Smooth muscle cell (in vitro differentiated cells): Measurements from ENCODE around the gene FANCF. TPM values are rescaled to one million over a fixed set of nuclear protein-coding genes. Genes with fewer than 3 reads are reported as not detected.

Experiments used
- DNase-seq: peaks from one replicate; lab custom pipeline; 2025; ENCODE audit not compliant: unreplicated experiment; lab: John Stamatoyannopoulos, UW
- H2AFZ ChIP-seq: fragments of 200-600 bp; sonication (generic); 2 replicates; pipeline ENCODE4 v1.6.0; 2016; ENCODE audit warnings: antibody characterized with exemption, low read depth, mild to moderate bottlenecking
- H3F3A ChIP-seq: fragments of 200-600 bp; sonication (generic); 2 replicates; pipeline ENCODE4 v1.6.0; 2017; ENCODE audit warnings: antibody characterized with exemption, low read depth
- H3K27ac ChIP-seq: fragments of 200-600 bp; sonication (generic); 2 replicates; pipeline ENCODE4 v1.5.1; 2016; ENCODE audit warnings: low read depth, mild to moderate bottlenecking
- H3K27me3 ChIP-seq: fragments of 200-600 bp; sonication (generic); 2 replicates; pipeline ENCODE4 v1.6.1; 2016; ENCODE audit warnings: low read depth, mild to moderate bottlenecking
- H3K36me3 ChIP-seq: fragments of 200-600 bp; sonication (generic); 2 replicates; pipeline ENCODE4 v1.5.1; 2016; ENCODE audit warnings: low read depth
- H3K4me1 ChIP-seq: fragments of 200-600 bp; sonication (generic); 2 replicates; pipeline ENCODE4 v1.5.1; 2016; ENCODE audit warnings: low read depth
- H3K4me2 ChIP-seq: fragments of 200-600 bp; sonication (generic); 2 replicates; pipeline ENCODE4 v1.6.0; 2016; ENCODE audit warnings: mild to moderate bottlenecking
- H3K4me3 ChIP-seq: fragments of 200-600 bp; sonication (generic); 2 replicates; pipeline ENCODE4 v1.5.1; 2016; ENCODE audit warnings: mild to moderate bottlenecking
- H3K79me2 ChIP-seq: fragments of 200-600 bp; sonication (generic); 2 replicates; pipeline ENCODE4 v1.6.0; 2016; ENCODE audit warnings: low read depth, mild to moderate bottlenecking
- H3K9ac ChIP-seq: fragments of 200-600 bp; sonication (generic); 2 replicates; pipeline ENCODE4 v1.6.0; 2016; ENCODE audit warnings: low read depth
- H3K9me3 ChIP-seq: fragments of 200-600 bp; sonication (generic); replicated peaks from 2 replicates; pipeline ENCODE4 v1.5.1; 2016; ENCODE audit warnings: low read depth
- H4K20me1 ChIP-seq: fragments of 200-600 bp; sonication (generic); 2 replicates; pipeline ENCODE4 v1.6.0; 2016; ENCODE audit warnings: low read depth
- CTCF ChIP-seq: fragments of 200-600 bp; sonication (generic); IDR thresholded peaks from 2 replicates; pipeline ENCODE4 v1.5.1; 2017; ENCODE audit warnings: borderline replicate concordance, mild to moderate bottlenecking, antibody characterized with exemption; ENCODE audit not compliant: insufficient read depth, poor library complexity, severe bottlenecking
- WGBS: methylation state at CpG from one replicate; pipeline ENCODE4 v1.1.7; 2016; ENCODE audit warnings: low lambda C conversion rate; 5-methylcytosine and 5-hydroxymethylcytosine counted together
- polyA plus RNA-seq: library from polyadenylated mRNA; unstranded; fragments of >200 nt; fragmentation: Nextera tagmentation; extraction: Ambion mirVana; gene quantifications from 2 replicates; pipeline ENCODE4 v1.2.1, GENCODE V29; 2016
- total RNA-seq: library from RNA; depleted of rRNA; stranded (reverse); fragments of >200 nt; gene quantifications from 2 replicates; pipeline ENCODE4 v1.2.3, GENCODE V29; 2014

The FANCF gene
- total RNA-seq: 7.2 and 8.6 TPM in 2 replicates
- polyA plus RNA-seq: 5.6 and 7.0 TPM in 2 replicates

DNA sequence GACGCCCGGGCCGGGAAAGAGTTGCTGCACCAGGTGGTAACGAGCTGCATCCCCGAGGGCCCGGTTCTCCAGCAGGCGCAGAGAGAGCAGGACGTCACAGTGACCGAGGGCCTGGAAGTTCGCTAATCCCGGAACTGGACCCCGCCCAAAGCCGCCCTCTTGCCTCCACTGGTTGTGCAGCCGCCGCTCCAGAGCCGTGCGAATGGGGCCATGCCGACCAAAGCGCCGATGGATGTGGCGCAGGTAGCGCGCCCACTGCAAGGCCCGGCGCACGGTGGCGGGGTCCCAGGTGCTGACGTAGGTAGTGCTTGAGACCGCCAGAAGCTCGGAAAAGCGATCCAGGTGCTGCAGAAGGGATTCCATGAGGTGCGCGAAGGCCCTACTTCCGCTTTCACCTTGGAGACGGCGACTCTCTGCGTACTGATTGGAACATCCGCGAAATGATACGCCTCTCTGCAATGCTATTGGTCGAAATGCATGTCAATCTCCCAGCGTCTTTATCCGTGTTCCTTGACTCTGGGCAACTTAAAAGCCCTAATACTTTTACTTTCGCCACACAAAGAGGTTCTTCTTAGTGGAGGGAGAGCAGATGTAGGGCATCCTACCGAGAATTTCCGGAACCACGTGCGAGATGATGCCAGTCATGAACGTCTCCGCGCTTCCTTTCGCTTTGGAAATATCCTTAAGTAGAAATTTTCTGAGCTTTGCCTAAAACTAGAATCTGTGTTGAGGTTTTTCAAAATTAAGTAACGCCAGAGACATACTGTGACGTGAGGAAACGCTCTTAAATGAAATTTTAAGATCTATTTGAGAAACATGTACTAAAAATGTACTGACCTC is at the start of gene FANCF:
Gene FANCF, minus strand, starts transcription at position 376 of the 840 bp plus-strand sequence. Its CDS starts 13 bp downstream, at position 363.
- Histone ChIP-seq H3K9ac (peak within 1 kb of the TSS; percentile 73), H2AFZ (peak within 1 kb of the TSS; percentile 97), H3K4me1 (peaks cover 15% of the 10 kb centered on the region), H3K9me3 (no peaks in the 10 kb centered on the region), H3K79me2 (peaks cover 22% of the 10 kb centered on the region), H3F3A (no peaks in the 10 kb centered on the region), H3K36me3 (no peaks in the 10 kb centered on the region), H3K4me2 (peak within 1 kb of the TSS; percentile 89), H4K20me1 (no peaks in the 10 kb centered on the region), H3K27ac (peak within 1 kb of the TSS; percentile 81), H3K4me3 (peak within 1 kb of the TSS; percentile 86), H3K27me3 (no peaks in the 10 kb centered on the region)
- TF ChIP-seq CTCF: no peak
- WGBS: 3% methylated on average over 55 of the region's 55 CpGs
- peak; percentile 79 for DNase-seq

GRCh38 chr11:22674470-22675439 is 49.1 kb upstream of the FANCF start:
- Histone ChIP-seq H3K79me2 (no peaks in the 10 kb centered on the region), H4K20me1 (no peaks in the 10 kb centered on the region), H3K4me2 (no peak overlapping the region), H3K4me3 (no peak overlapping the region), H2AFZ (no peak overlapping the region), H3F3A (no peaks in the 10 kb centered on the region), H3K9ac (no peak overlapping the region), H3K27me3 (peaks cover 15% of the 10 kb centered on the region), H3K9me3 (no peaks in the 10 kb centered on the region), H3K36me3 (no peaks in the 10 kb centered on the region), H3K4me1 (no peaks in the 10 kb centered on the region), H3K27ac (no peak overlapping the region)
- 90% methylated on average over 4 of the region's 4 CpGs for WGBS
- no peak for DNase-seq
- TF ChIP-seq CTCF: no peak

DNA sequence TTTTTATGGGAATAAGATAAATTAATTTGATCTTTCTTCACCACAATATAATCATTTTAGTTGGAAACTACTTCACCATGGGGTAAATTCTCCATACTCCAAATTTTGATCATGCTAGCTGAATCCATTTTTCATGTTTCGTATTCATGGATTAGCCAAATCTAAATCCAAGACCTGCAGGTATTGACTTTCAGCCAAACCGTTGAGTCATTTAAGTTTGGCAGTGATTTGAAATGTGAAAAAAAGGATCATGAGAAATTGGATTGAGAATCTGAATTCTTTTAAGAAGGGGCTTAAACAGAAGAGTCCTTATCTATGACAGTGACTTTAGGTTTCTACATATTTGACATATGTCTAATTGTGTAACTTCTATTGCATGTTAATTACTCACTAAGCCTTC is 46.1 kb upstream of the FANCF start:
- Histone ChIP-seq H3F3A (no peaks in the 10 kb centered on the region), H3K27ac (no peak overlapping the region), H3K4me2 (no peak overlapping the region), H3K4me3 (no peak overlapping the region), H3K9me3 (no peaks in the 10 kb centered on the region), H2AFZ (no peak overlapping the region), H3K36me3 (no peaks in the 10 kb centered on the region), H4K20me1 (no peaks in the 10 kb centered on the region), H3K27me3 (peaks cover 45% of the 10 kb centered on the region), H3K4me1 (no peaks in the 10 kb centered on the region), H3K9ac (no peak overlapping the region), H3K79me2 (no peaks in the 10 kb centered on the region)
- no peak for DNase-seq
- WGBS: 86% methylated on average over 2 of the region's 2 CpGs
- TF ChIP-seq CTCF: no peak
